Keratinocyte (primary cell): ENCODE results near the gene NECTIN4. TPM values are rescaled to one million over a fixed set of nuclear protein-coding genes. Genes with fewer than 3 reads are reported as not detected.

Experiments used
- DNase-seq: peaks from one replicate; pipeline ENCODE4 v3.0.0-alpha.2; 2011; ENCODE audit warnings: low read depth, missing footprints, low spot score
- FAIRE-seq: peaks from 2 replicates; lab custom pipeline; 2011; peaks lifted over from hg19 to GRCh38; lab: Jason Lieb, UNC
- H2AFZ ChIP-seq: 2 replicates; pipeline ENCODE4 v1.6.0; 2012; ENCODE audit warnings: low read length, control low read depth, inconsistent platforms; ENCODE audit not compliant: control insufficient read depth
- H3K27ac ChIP-seq: 2 replicates; pipeline ENCODE4 v1.5.1; 2011; ENCODE audit warnings: low read length; ENCODE audit not compliant: control insufficient read depth, insufficient read depth
- H3K27me3 ChIP-seq: 3 replicates; pipeline ENCODE4 v1.6.0; 2011; ENCODE audit warnings: low read length; ENCODE audit not compliant: control insufficient read depth, insufficient read depth; ENCODE audit errors: extremely low read depth
- H3K36me3 ChIP-seq, 2 experiments: 2 replicates in 1 of 2; 3 replicates in 1 of 2; pipeline ENCODE4 v1.5.1; 2011; ENCODE audit warnings: low read length in 2 of 2, mild to moderate bottlenecking in 1 of 2; ENCODE audit not compliant: control insufficient read depth in 2 of 2, insufficient read depth in 2 of 2; ENCODE audit errors: extremely low read depth in 1 of 2
- H3K4me1 ChIP-seq: 3 replicates; pipeline ENCODE4 v1.5.1; 2011; ENCODE audit warnings: low read length; ENCODE audit not compliant: control insufficient read depth, insufficient read depth; ENCODE audit errors: extremely low read depth
- H3K4me2 ChIP-seq: 3 replicates; pipeline ENCODE4 v1.6.0; 2011; ENCODE audit warnings: low read depth, low read length; ENCODE audit not compliant: control insufficient read depth, insufficient read depth; ENCODE audit errors: extremely low read depth
- H3K4me3 ChIP-seq, 3 experiments: fragments of 200-600 bp in 1 of 3; sonication (generic) in 1 of 3; 2 replicates in 2 of 3; 3 replicates in 1 of 3; pipeline ENCODE4 v1.5.1; 2011 to 2016; ENCODE audit warnings: low read length in 3 of 3, mild to moderate bottlenecking in 3 of 3, control low read depth in 2 of 3, inconsistent platforms in 1 of 3, low read depth in 1 of 3, mixed read lengths in 1 of 3, mixed run types in 1 of 3, moderate library complexity in 1 of 3; ENCODE audit not compliant: control insufficient read depth in 2 of 3, insufficient read depth in 2 of 3; ENCODE audit errors: extremely low read depth in 1 of 3
- H3K79me2 ChIP-seq: 2 replicates; pipeline ENCODE4 v1.6.0; 2012; ENCODE audit warnings: low read length; ENCODE audit not compliant: control insufficient read depth, insufficient read depth
- H3K9ac ChIP-seq: 3 replicates; pipeline ENCODE4 v1.6.0; 2011; ENCODE audit warnings: low read length; ENCODE audit not compliant: control insufficient read depth, insufficient read depth; ENCODE audit errors: extremely low read depth
- H3K9me1 ChIP-seq: 3 replicates; pipeline ENCODE4 v1.6.0; 2011; ENCODE audit warnings: low read length; ENCODE audit not compliant: control insufficient read depth, insufficient read depth; ENCODE audit errors: extremely low read depth
- H3K9me3 ChIP-seq: 2 replicates; pipeline ENCODE4 v1.5.1; 2012; ENCODE audit warnings: low read depth, low read length; ENCODE audit not compliant: control insufficient read depth
- H4K20me1 ChIP-seq: 3 replicates; pipeline ENCODE4 v1.6.0; 2011; ENCODE audit warnings: low read length; ENCODE audit not compliant: control insufficient read depth, insufficient read depth; ENCODE audit errors: extremely low read depth
- EZH2 ChIP-seq: IDR thresholded peaks from one replicate; pipeline ENCODE4 v1.6.1; 2012; ENCODE audit warnings: inconsistent platforms, mild to moderate bottlenecking, low read length, moderate library complexity
- dilution Hi-C: fragments of 300-500 bp; cut with MboI; formaldehyde crosslinking; loops from one replicate; pipeline ENCODE4 v1.7.0; 2020; ENCODE audit warnings: low sequenced_read_pairs; ENCODE audit not compliant: extremely low pct_ligation_motif_present
- polyA plus RNA-seq, 5 experiments: library from polyadenylated mRNA; depleted of rRNA in 3 of 5; stranded (reverse) in 3 of 5; stranded (forward) in 1 of 5; unstranded in 1 of 5; fragments of >200 nt; gene quantifications; 1 replicate in 1 of 5; 2 replicates in 3 of 5; 3 replicates in 1 of 5; pipeline versions ENCODE4 v1.2.1 to v1.2.3, GENCODE V29; 2011 to 2012; ENCODE audit warnings: missing spikeins in 2 of 5, low read depth in 1 of 5, low replicate concordance in 1 of 5
- TF ChIP-seq, protein P1 (sequence below), 3 experiments: IDR thresholded peaks in 1 of 3; conservative IDR thresholded peaks in 1 of 3; optimal IDR thresholded peaks in 1 of 3; 2 replicates in 2 of 3; 3 replicates in 1 of 3; pipeline versions ENCODE3 to v1.5.1; 2011; ENCODE audit warnings: low read length in 3 of 3, mild to moderate bottlenecking in 3 of 3, moderate library complexity in 2 of 3, control low read depth in 1 of 3, inconsistent platforms in 1 of 3; ENCODE audit not compliant: insufficient read depth in 2 of 3; ENCODE audit errors: extremely low read depth in 1 of 3

The NECTIN4 gene
- polyA plus RNA-seq, 1 donor (not counting 4 experiments of a cell fraction or from before 2014, with no cell fraction given) = 8.6 TPM

DNA sequence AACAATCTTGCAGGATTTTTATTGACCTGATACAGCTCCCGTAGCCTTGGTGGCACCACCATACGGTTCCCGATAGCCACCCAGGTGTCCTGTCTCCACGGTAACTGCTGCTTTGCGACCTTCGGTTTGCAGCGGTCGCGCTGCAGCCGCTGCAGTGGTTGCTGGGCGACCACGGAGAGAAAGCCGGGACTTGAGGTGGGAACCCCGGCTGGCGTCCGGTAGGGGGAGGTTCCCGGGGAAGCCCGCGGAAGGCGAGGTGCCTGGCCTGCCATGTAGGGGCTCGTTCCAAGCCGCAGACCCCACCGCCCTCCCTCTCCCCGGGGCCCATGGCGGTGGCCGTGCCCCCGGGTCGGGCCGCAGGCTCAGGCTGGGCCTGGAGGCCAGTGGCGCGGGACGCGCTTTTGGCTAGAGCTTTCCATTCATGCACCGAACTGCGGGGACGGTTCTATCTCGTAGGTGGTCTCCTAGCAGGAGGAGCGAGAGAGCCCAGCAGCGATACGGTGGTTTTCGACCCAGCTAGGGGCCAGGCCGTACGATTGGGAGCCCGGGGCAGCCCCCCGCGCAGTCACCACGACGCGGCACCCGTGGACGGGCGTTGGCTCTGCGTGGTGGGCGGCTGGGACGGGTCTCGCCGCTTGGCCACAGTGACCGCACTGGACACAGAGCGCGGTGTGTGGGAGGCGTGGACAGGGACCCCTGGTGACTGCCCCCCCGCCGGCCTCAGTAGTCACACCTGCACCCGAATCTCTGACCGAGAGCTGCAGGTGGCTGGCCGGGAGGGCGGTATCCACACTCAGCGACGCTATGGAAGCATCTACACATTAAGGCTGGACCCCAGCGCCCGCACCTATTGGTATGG, 9.1 kb upstream of the NECTIN4 start, which contains the start of gene KLHDC9:
Gene KLHDC9 (plus strand): TSS at position 152 of the 859 bp plus-strand sequence. CDS start 175 bp downstream, at position 327.
- Histone ChIP-seq H4K20me1 (peaks cover under 1% of the 10 kb centered on the region), H3K4me1 (peaks cover 28% of the 10 kb centered on the region), H3K79me2 (peaks cover 7% of the 10 kb centered on the region), H3K9ac (peak within 1 kb of the TSS; percentile 46), H3K36me3 (peaks cover 20 to 25% of the 10 kb centered on the region in 2 experiments), H3K9me1 (no peaks in the 10 kb centered on the region), H2AFZ (peak within 1 kb of the TSS; percentile 25), H3K27me3 (no peaks in the 10 kb centered on the region), H3K9me3 (no peaks in the 10 kb centered on the region), H3K4me2 (peak within 1 kb of the TSS; percentile 75), H3K27ac (peak within 1 kb of the TSS; percentile 42), H3K4me3 (peak within 1 kb of the TSS in 2 of 3 experiments; percentile 22 to 58)
- DNase-seq = no peak
- FAIRE-seq = no peak
- no peak for TF ChIP-seq EZH2
- TF ChIP-seq, protein P1, sequence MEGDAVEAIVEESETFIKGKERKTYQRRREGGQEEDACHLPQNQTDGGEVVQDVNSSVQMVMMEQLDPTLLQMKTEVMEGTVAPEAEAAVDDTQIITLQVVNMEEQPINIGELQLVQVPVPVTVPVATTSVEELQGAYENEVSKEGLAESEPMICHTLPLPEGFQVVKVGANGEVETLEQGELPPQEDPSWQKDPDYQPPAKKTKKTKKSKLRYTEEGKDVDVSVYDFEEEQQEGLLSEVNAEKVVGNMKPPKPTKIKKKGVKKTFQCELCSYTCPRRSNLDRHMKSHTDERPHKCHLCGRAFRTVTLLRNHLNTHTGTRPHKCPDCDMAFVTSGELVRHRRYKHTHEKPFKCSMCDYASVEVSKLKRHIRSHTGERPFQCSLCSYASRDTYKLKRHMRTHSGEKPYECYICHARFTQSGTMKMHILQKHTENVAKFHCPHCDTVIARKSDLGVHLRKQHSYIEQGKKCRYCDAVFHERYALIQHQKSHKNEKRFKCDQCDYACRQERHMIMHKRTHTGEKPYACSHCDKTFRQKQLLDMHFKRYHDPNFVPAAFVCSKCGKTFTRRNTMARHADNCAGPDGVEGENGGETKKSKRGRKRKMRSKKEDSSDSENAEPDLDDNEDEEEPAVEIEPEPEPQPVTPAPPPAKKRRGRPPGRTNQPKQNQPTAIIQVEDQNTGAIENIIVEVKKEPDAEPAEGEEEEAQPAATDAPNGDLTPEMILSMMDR (optimal IDR thresholded peaks at IDR 0.05 in 1 of 3, IDR thresholded peaks at IDR 0.05 in 1 of 3, conservative IDR thresholded peaks at IDR 0.05 in 1 of 3; ENCODE audit: extremely low read depth in 1 of 3, insufficient read depth in 2 of 3, low read length in 3 of 3) = no peak
- dilution Hi-C loops = no loop called here

DNA sequence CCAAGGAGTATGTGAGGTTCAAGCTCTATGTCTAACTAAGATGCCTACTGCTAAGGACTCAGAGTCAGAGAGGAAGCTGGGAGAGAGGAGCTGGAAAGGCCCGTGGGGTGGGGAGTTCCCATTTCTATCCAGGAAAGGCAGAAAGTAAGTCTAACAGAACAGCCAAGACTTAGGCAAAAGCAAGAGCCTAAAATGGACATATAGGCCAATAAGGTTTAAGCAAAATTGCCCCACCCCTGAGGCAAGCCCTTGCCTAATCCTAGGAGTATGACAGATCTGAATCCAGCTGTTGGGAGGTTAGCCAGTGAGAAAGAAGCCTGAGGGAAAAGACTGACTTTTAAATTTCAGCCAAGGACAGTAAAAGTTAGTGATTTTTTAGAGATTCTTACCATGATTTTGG, 7.2 kb upstream of the NECTIN4 start:
- Histone ChIP-seq H3K27ac (no peak overlapping the region), H3K9me1 (no peaks in the 10 kb centered on the region), H3K9ac (no peak overlapping the region), H3K9me3 (no peaks in the 10 kb centered on the region), H2AFZ (no peak overlapping the region), H3K4me1 (peaks cover 44% of the 10 kb centered on the region), H3K79me2 (no peaks in the 10 kb centered on the region), H4K20me1 (no peaks in the 10 kb centered on the region), H3K4me2 (peak overlapping the region; percentile 3), H3K27me3 (no peaks in the 10 kb centered on the region), H3K36me3 (peaks cover 15 to 16% of the 10 kb centered on the region in 2 experiments), H3K4me3 (no peak overlapping the region)
- FAIRE-seq (no peak), DNase-seq (no peak)
- dilution Hi-C loops = no loop called here
- TF ChIP-seq, protein P1 (optimal IDR thresholded peaks at IDR 0.05 in 1 of 3, IDR thresholded peaks at IDR 0.05 in 1 of 3, conservative IDR thresholded peaks at IDR 0.05 in 1 of 3; ENCODE audit: extremely low read depth in 1 of 3, insufficient read depth in 2 of 3, low read length in 3 of 3) = no peak
- no peak for TF ChIP-seq EZH2
